Bone marrow (tissue), 2 donors: ENCODE data around the gene DNAJB5.
"Not testable (repeated sequence)": the region's sequence is repeated elsewhere in the genome, so short reads cannot be mapped to it uniquely, and the experiment has no call there.

Experiments
- DNase-seq, 2 donors: peaks; one replicate each; lab custom pipeline; 2025; lab: John Stamatoyannopoulos, UW

Gene DNAJB5

DNA sequence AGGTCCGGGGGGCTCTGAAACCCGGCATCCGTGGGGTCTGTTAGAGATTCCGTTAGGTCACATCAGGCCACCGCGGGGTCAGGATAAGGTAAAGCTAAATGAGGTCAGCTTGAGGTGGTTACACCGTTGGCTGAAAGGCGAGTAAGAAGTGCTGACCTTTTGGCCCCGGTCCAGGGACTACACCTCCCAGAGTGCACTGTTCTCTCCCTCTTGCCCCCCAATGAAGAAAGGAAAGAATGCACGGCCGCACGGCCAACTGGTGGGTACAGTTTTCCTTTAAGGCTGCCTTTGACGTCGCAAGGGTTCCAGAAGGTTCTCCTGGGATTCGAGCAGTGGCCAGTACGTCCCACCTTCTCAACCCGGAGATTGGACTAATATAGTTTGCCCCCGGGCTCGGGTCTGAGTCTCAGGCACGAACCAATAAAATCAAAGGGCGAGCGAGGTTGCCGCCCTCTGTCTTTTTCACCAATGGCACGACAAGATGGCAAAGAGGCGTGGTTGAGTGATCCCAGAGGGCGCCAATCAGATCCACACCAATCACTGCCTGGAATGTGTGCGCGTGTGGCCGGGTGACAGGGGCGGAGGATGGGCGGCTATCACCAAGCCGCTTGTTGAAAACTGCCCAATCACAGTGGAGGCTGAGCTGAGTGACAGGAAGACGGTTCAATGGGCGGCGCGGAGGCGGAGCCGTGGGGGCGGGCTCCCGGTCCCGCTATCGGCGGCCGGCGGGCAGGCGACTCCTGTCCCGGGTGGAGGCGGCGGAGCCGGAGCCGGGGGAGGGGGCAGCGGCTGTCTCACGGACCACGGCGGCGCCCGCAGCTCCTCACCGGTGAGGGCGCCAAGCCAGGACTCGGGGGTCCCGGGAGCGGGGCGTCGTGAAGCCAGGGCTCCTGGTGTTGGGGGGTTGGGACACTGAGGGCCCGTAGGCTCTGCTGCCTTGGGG lies at the start of gene DNAJB5:
Gene DNAJB5, plus strand, starts transcription at position 743 of the 943 bp plus-strand sequence. CDS start 886 bp downstream, outside the sequence.
- peak; percentile 9 to 90 for DNase-seq

DNA sequence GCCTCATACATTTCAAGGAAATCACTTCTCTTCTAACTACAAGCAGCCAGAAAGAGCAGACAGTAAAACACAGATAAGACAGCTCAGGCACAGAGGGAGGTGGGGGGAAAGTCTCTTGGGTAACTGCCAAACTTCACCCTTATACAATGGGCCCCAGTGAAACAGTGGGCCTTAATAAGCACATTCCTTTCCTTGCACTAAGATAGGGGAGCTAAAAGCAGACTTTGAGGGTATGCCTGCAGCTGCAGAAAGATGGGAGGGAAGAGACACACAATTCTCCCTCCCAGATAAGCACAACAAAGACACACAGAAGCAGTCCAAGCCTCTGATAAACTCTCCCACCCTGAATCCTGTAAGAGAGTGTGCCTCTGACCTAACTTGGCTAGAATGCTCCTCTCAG lies 49.6 kb upstream of the DNAJB5 start:
- DNase-seq, result not testable (repeated sequence)

DNA sequence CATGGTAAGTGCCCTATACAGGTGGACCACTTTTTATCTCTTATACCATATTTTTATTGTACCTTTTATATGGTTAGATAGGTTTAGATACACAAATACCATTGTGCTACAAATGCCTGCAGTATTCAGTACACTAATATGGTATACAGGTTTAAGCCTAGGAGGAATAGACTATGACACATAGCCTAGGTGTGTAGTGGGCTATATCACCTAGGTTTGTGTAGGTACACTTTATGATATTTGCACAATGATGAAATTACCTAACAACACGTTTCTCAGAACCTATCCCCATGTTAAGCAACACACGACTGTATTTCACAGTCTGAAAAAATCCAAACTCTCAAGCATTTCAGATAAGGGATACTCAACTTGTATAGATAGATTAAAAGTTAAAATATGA lies 41.1 kb upstream of the DNAJB5 start:
- DNase-seq, result no peak

DNA sequence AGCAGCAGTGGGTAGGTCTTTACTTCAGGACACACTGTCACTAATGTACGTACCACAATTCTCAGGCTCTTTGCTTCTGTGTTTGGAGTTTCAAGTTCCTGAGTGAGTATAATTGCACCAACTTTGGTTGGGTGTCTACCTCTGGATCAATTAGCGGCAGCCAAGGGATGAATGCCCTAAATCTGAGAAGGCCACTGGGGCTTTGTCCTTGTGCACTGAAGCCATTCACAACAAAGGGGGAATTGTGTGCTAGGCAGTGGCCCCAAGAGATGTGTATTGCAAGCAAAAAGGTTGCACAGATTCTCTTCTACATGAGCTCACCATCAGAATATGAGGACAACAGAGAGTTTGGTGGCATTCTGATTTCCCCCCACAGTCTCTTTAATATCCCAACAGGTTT lies 35.3 kb upstream of the DNAJB5 start:
- DNase-seq, result no peak

DNA sequence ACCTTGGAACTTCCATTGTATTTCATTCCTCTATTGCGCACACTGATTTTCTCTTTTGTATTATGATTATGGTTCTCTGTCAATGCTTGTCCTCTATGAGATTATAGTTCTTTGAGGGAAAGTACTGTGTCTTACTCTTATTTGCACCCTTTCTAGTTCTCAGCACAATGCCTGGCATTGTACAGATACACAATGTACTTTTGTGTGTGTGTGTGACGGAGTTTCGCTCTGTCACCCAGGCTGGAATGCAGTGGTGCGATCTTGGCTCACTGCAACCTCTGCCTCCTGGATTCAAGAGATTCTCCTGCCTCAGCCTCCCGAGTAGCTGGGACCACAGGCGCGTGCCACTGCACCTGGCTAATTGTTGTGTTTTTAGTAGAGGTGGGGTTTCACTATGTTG lies 33.5 kb upstream of the DNAJB5 start:
- DNase-seq, result not testable (repeated sequence)

DNA sequence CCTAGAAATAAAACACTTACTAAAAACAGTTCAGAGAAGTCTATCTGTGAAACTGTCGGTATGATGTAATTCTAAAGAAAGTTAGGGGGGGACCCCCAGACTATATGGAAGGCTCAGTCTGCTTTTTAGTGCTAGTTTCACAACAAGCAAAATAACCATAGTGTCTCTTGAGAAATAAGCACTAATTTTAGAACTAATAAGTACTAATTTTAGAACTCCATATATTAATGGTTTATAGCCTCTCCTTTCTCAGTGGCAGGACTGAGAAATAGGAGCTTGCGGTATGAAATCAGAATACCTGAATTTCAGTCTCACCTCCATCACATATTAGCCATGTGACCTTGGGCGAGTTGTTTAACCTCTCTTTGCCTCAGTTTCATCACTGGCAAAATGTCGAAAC lies 32.9 kb upstream of the DNAJB5 start:
- no peak for DNase-seq

DNA sequence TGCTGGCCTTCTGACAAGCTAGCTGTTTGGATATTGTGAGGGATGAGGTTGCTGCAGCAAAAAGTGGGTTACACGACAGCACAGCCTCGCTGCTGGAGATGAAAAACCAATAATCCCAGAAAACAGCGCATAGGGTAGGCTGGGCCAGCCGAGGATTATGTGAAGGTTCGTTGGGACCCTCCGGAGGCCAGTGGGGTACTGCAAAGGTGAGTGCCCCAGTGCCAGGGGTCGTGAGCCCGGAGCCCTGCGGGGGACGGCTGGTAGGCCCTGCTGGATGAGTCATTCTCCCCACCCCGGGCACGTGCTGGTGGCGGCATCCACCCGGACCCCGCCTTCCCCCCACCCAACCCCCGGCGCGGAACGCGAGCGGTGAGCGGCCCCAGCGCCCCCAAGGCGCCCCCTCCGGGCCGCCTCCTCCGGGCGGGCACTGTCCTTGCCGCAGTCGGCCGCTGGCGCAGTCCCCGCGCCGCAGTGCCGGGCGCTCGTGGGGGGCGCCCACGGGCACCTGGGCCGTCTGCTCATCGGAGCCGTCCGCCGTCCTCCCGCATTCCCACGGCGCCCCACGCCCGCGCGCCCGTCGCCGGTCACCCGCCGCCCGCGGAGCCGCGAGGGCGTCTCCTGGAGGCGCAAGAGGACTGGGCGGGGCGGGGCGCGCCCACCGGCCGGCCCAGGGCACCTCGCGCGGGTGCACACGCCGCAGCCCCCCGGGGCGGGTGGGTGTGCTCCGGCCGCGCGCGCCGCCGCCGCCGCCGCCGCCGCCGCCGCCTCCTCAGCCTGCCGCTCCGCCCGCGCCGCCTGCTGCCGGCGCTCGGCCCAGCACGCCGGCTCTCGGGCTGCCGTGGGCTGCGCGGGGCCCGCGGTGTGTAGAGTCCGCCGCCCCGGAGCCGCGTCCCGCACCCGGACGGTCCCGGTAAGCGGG lies 31.8 kb upstream of the DNAJB5 start, which contains the start of gene PHF24:
Gene PHF24, plus strand, starts transcription at position 794 of the 919 bp plus-strand sequence. CDS start 13,014 bp downstream, outside the sequence.
- no peak for DNase-seq

DNA sequence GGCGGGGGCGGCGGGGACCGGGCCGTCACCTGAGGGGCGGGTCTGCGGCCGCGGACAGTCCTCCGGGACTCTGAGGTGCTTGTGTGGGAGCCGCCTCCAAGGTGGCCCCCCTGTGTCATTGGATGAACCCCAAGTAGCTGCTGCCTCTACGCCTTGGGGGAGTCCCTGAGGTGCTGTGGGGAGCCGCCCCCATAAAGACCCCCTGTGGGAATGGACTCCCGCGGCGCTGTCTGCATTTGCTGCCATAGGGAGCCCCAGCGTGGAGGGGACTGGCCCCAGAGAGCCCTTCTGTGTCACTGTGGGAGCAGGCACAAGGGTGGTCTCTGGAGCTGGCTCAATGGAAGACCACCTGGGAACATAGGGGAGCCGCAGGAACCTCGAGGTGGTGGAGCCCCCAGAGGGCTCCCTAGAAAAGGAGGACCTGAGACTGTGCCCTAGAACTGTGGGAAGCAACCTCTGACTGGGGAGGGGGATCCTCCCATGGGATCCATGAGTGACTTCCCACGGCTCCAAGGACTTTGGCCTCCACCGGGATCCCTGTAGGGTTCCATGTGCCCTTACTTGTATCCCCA lies 31.0 kb upstream of the DNAJB5 start:
- no peak for DNase-seq

DNA sequence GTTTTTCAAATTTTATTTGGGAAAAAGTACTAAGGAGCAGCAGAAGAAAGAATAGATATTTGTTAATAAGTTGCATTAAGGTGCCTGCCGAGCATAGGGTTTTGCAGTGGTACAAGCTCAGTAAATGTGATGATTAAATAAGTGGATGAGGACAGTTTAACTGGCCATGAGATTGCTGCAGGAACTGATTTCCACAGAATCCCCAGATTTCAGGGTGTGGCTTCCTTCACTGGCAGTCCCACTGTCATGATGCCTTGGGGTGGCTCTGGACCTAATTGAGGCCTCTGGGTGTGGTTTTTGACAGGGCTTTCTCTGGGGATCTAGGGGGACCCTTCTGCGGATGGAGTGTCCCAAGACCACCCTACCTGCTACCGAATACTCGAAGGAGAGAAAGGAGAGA lies 30.1 kb upstream of the DNAJB5 start:
- no peak for DNase-seq

DNA sequence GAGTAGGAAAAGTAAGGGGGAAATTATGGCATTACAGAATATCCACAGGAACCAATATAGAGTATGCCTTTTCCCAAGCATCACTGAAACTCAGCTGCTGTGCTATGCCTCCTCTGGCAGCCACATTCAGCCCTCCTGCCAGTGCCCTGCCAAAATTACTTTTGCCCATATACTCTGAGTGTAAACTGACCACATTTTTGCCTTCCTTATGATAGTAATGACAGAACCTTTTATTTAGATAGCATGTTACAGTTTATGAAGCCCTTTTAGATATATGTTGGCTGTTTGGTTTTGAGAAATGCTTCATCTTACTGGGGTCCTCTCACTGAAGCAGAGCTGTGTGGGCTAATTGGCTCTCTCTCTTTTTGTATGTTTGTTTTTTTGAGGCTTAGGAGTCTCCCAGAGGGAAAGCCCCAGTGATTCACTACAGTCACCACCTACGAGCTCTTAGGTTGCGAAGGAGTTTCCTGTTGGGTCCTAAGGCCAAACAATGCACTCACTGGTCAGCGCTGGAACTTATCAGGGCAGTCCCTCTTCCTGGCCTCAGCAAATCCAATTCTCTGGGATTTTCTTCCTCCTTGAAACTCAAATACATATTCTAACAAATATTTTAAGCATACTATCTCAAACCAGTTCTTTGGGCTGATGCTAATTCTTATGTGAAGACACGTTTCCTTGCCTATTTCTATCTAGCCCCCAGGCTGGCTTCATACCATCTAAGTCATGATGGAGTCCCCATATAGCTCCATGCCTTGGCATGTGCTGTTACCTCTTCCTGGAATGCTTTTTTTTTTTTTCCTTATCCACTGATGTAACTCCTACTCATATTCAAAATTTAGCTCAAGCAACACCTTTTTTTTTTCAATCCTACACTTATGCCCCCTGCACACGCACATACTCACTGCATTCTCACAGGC lies 27.7 kb upstream of the DNAJB5 start:
- no peak for DNase-seq

DNA sequence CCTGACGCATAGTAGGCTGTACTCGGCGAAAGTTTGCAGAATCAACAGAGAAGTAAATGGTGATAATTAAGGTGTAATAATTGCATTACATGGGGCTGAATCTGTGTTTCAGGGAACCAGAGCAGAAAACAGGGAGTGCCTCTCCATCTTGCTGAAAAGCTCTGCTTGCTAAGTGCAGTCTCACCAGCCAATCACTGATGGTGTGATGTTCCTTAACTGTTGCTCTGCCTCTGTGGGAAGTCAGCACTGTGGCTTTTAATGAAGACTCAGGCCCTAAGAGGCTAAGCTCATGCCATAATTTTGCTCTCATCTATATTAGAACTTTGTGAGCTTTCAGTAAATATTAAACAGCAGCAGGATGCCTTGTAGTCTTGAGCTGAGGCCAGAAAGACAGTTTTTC lies 27.0 kb upstream of the DNAJB5 start:
- no peak for DNase-seq

DNA sequence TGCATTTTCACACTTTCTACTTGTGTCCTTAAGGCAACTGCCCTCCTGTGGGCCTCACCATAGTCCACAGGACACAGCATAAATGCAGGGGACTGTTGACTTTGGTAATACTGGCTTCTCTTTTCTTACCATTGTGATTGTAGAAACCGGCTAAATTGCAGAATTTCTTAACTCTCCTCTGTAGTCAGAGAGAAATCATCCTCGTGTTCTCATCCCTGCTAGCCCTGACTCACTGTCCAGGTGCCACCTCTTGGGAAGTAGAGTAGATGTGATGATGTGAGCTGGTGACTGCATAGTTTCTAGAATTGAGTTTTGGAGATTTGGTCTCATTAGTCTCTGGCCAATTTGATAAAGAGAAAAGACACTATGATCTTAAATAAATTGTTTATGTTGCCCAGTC lies 26.0 kb upstream of the DNAJB5 start:
- no peak for DNase-seq

DNA sequence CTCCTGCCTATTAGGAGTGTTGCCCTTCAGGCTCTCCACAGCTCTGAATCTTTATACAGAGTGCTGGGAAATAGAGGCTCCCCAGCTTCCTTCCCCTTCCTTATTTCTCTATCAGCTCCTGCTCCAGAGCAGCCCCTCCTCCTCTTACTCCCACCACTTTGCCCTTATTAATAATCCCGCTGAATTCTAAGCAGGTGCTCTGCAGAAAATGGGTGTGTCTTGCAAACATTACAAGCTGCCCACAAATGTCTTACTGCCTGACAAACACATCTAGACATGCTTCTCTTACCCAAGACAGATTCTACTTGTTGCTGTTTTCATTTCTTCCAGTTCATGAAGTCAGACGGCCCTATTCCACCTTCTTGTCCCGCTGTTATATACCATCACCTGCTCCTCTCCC lies 25.1 kb upstream of the DNAJB5 start:
- no peak for DNase-seq

DNA sequence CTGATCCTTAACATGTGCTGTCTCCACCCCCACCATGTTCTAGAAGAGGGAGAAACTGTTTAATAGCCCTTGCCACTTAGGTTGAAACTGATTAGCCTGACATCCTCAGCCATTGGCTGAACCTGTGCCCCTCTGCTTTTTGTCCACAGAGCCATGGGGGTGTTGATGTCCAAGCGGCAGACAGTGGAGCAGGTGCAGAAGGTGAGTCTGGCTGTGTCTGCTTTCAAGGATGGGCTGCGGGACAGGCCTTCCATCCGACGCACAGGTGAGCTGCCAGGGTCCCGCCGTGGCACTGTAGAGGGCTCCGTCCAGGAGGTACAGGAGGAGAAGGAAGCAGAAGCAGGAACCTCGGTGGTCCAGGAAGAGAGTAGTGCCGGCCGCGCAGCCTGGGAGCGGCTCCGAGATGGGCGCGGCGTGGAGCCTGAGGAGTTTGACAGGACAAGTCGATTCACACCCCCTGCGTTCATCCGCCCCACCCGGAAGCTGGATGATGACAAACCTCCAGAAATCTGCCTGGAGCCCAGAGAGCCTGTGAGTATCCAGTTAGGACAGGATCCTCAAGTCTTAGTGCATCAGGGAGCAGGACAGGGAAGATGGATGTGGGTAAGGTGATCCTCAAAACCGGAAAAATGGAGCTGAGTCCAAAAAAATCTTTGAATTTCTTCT lies 18.3 kb upstream of the DNAJB5 start:
- no peak for DNase-seq

DNA sequence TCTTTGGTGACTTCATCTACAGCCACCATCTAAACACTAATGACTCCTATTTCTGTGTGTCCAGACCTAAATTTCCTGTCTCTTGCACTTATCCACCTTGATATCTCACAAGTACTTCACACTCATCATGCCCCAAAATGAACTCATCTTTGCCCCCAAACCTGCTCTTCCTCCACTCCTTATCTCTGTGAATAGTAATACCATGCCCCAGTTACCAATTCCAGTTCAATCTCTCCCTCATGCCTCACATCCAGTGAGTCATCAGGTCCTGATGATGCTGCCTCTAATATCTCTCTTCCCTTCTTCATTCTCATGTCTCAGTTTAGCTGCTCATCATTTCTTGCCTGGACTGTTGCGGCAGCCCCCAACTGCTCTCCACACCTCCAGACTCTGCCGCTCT lies 14.9 kb upstream of the DNAJB5 start:
- no peak for DNase-seq

DNA sequence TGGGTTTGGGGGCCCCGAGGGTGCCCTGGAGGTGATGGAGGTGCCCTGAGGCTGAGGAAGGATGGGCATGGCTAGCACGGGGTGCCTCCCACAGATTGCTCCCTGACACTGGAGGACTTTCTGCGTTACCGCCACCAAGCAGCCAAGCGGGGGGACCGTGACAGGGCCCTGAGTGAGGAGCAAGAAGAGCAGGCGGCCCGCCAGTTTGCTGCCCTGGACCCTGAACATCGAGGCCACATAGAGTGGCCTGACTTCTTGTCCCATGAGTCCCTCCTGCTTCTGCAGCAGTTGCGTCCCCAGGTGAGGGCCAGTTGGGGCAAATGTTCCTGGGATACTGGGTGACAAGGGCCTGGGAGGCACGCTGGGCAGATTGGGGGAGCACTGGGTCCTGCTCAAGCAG lies 13.1 kb upstream of the DNAJB5 start:
- no peak for DNase-seq

DNA sequence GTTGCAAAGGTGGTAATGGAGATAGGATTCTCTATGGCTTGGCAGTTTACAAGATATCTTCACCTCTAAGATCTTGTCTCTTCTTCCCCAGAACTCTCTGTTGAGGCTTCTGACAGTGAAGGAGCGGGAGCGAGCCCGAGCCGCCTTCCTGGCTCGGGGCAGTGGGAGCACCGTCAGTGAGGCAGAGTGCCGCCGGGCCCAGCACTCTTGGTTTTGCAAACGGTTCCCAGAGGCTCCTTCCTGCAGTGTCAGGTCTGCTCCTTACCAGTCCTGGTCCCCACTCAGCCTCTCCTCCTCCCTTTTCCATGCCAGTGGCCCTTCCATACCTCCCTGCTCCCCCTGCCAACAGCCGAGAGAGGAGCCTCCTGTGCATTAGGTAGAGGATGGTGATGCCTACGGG lies 12.6 kb upstream of the DNAJB5 start:
- no peak for DNase-seq

DNA sequence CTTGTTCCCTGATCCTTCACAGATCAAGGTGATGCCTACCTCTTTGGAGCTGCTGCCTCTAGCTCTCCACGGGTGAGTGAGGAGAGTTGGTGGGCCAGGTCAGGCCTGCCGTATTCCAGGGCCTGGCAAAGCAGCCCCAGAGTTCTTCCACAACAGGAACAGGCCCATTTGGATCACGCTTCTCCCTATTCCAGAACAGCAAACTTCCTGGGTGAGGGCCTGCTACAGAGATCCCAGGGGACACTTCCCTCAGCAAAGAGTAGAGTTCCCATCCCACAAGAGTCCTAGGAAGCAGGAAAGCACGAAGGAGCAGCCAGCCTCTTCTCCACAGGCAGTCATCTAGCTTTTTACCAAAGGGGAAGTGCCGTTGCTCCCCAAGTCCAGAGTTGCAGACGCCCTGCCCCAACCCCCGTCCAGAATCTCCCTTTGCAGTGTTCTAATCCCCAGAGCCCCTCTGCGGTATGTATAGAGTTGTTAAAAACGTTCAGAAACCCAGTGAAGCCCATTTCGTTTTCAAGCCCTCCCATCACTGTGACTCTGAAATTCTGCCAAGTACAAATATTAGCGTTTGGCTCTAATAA lies 9.3 kb upstream of the DNAJB5 start:
- DNase-seq, result no peak

DNA sequence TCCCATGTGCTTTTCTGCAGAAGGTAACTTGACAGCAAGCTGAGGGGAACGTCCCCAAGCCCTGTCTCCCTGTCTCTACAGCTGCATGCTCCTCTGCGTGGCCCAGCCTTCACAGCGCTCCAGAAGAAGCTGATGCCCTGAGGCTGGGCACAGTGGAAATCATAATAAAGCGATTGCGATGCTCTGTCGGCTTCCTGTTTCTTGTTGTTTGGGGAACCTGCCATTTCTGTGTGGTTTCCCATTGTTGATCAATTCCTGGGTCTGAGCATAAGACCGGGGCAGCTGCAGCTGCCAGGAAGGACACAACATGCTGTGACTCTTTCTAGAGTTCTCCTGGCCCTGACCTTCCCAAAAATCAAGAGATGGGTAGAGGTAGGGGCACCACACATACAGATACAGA lies 7.2 kb upstream of the DNAJB5 start:
- DNase-seq, result no peak

DNA sequence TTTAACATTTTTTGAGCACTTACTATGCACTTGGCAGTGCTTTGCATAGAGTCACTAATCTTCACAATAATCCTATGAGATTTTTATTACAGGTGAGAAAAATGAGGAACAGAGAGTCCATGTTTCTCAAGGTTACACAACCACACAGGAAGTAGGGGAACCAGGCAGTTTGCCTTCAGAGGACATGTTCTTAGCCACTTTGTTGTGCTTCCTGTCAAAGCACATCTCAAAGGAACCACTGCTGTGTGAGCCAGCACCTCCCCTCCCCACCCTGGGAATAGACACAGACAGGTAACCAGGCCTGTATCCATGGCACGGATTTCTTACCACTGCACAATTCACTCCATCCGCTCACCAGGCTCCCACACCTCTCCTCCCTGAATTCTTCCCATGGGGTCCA lies 6.3 kb upstream of the DNAJB5 start:
- no peak for DNase-seq
